CD14-positive monocyte (primary cell): Measurements from ENCODE around the gene VCP. TPM values are rescaled to one million over a fixed set of nuclear protein-coding genes. Genes with fewer than 3 reads are reported as not detected.

ENCODE experiments used
- DNase-seq, 3 donors: peaks; one replicate each; pipeline ENCODE4 v3.0.0-alpha.2; 2011 to 2022
- H2AFZ ChIP-seq: 2 replicates; pipeline ENCODE4 v1.6.0; 2012; ENCODE audit warnings: mild to moderate bottlenecking, low read depth, low read length, inconsistent platforms; ENCODE audit not compliant: insufficient read depth, poor library complexity, severe bottlenecking
- H3K27ac ChIP-seq, 2 donors: 1 replicate in 1 of 2; 2 replicates in 1 of 2; pipeline ENCODE4 v1.5.1; 2012 to 2013; ENCODE audit warnings: low read length in 2 of 2, control low read depth in 1 of 2, inconsistent platforms in 1 of 2, low read depth in 1 of 2, mild to moderate bottlenecking in 1 of 2
- H3K27me3 ChIP-seq, 2 donors: one replicate each; pipeline versions ENCODE4 v1.6.0 to v1.6.1; 2011 to 2013; ENCODE audit warnings: low read length in 2 of 2; ENCODE audit not compliant: control insufficient read depth in 2 of 2, insufficient read depth in 2 of 2
- H3K36me3 ChIP-seq, 2 donors: replicated peaks in 1 of 2; 1 replicate in 1 of 2; 2 replicates in 1 of 2; pipeline versions ENCODE4 v1.5.1 to v1.6.1; 2012 to 2013; ENCODE audit warnings: low read length in 2 of 2, control low read depth in 1 of 2, inconsistent platforms in 1 of 2, mild to moderate bottlenecking in 1 of 2; ENCODE audit not compliant: insufficient read depth in 2 of 2, control insufficient read depth in 1 of 2
- H3K4me1 ChIP-seq, 2 donors: 1 replicate in 1 of 2; 2 replicates in 1 of 2; pipeline versions ENCODE4 v1.5.1 to v1.6.1; 2012 to 2013; ENCODE audit warnings: low read length in 2 of 2, control low read depth in 1 of 2, inconsistent platforms in 1 of 2, mild to moderate bottlenecking in 1 of 2, moderate library complexity in 1 of 2; ENCODE audit not compliant: insufficient read depth in 2 of 2, control insufficient read depth in 1 of 2
- H3K4me2 ChIP-seq: replicated peaks from 2 replicates; pipeline ENCODE3; 2012; ENCODE audit warnings: low read length, moderate library complexity, mild to moderate bottlenecking; ENCODE audit not compliant: poor library complexity, severe bottlenecking; ENCODE audit errors: extremely low read depth
- H3K4me3 ChIP-seq, 3 experiments: fragments of 200-600 bp in 1 of 3; sonication (generic) in 1 of 3; replicated peaks in 1 of 3; 1 replicate in 2 of 3; 2 replicates in 1 of 3; pipeline ENCODE4 v1.5.1; 2011 to 2013; ENCODE audit warnings: low read length in 3 of 3, mild to moderate bottlenecking in 3 of 3, control low read depth in 2 of 3, low read depth in 2 of 3, inconsistent platforms in 1 of 3, moderate library complexity in 1 of 3
- H3K79me2 ChIP-seq: 2 replicates; pipeline ENCODE4 v1.6.0; 2012; ENCODE audit warnings: mild to moderate bottlenecking, control low read depth, inconsistent platforms, low read length, moderate library complexity; ENCODE audit not compliant: insufficient read depth
- H3K9ac ChIP-seq: 2 replicates; pipeline ENCODE4 v1.6.0; 2017; ENCODE audit warnings: low read length, mild to moderate bottlenecking; ENCODE audit not compliant: insufficient read depth, poor library complexity, severe bottlenecking
- H3K9me3 ChIP-seq, 2 donors: replicated peaks in 1 of 2; 1 replicate in 1 of 2; 2 replicates in 1 of 2; pipeline versions ENCODE4 v1.5.1 to v1.6.1; 2012 to 2013; ENCODE audit warnings: low read length in 2 of 2, control low read depth in 1 of 2; ENCODE audit not compliant: control insufficient read depth in 1 of 2, insufficient read depth in 1 of 2
- H4K20me1 ChIP-seq: 2 replicates; pipeline ENCODE4 v1.6.0; 2012; ENCODE audit warnings: mild to moderate bottlenecking, low read length, control low read depth, moderate library complexity; ENCODE audit not compliant: insufficient read depth
- H3K27ac Mint-ChIP-seq, 7 donors: one replicate each; pipeline ENCODE4 v1.8.0; 2020; ENCODE audit warnings: mild to moderate bottlenecking in 7 of 7, mixed read lengths in 7 of 7, moderate library complexity in 6 of 7, inconsistent platforms in 2 of 7
- H3K27me3 Mint-ChIP-seq, 3 donors: one replicate each; pipeline ENCODE4 v1.8.0; 2021 to 2022; ENCODE audit warnings: low read depth in 3 of 3, mild to moderate bottlenecking in 3 of 3, mixed read lengths in 3 of 3, moderate library complexity in 3 of 3, inconsistent platforms in 1 of 3
- H3K36me3 Mint-ChIP-seq, 2 donors: one replicate each; pipeline ENCODE4 v1.8.0; 2020; ENCODE audit warnings: mixed read lengths in 2 of 2, inconsistent platforms in 1 of 2, mild to moderate bottlenecking in 1 of 2
- H3K4me1 Mint-ChIP-seq: one replicate; pipeline ENCODE4 v1.8.0; 2020; ENCODE audit warnings: mild to moderate bottlenecking, mixed read lengths
- H3K4me3 Mint-ChIP-seq, 2 donors: one replicate each; pipeline ENCODE4 v1.8.0; 2020; ENCODE audit warnings: mild to moderate bottlenecking in 2 of 2, mixed read lengths in 2 of 2, moderate library complexity in 1 of 2
- H3K9me3 Mint-ChIP-seq, 7 donors: one replicate each; pipeline ENCODE4 v1.8.0; 2020 to 2022; ENCODE audit warnings: mixed read lengths in 7 of 7, mild to moderate bottlenecking in 6 of 7, moderate library complexity in 6 of 7, inconsistent platforms in 2 of 7
- WGBS: methylation state at CpG from one replicate; pipeline ENCODE4 v1.1.5; 2013; ENCODE audit warnings: missing lambda C conversion rate; ENCODE audit not compliant: insufficient coverage; 5-methylcytosine and 5-hydroxymethylcytosine counted together
- intact Hi-C, 2 donors: fragments of 100-400 bp; cut with micrococcal nuclease; formaldehyde crosslinking; loops; one replicate each; pipeline versions ENCODE4 v1.15.0 to v1.15.1; 2023
- polyA plus RNA-seq, 3 donors: library from polyadenylated mRNA; depleted of rRNA in 1 of 3; unstranded in 2 of 3; stranded (reverse) in 1 of 3; fragments of 300-500 nt in 2 of 3; fragments of >200 nt in 1 of 3; fragmentation: Illumina TruSeq in 2 of 3; gene quantifications; 1 replicate in 2 of 3; 2 replicates in 1 of 3; pipeline ENCODE4 v1.2.3, GENCODE V29; 2012 to 2021
- TF ChIP-seq, protein P1 (sequence below): fragments of 200-600 bp; IDR thresholded peaks from one replicate; pipeline ENCODE4 v1.8.0; 2022; ENCODE audit warnings: antibody characterized with exemption, mild to moderate bottlenecking

Gene VCP
- polyA plus RNA-seq, 3 donors, result 100 to 180 (median 130) TPM

DNA sequence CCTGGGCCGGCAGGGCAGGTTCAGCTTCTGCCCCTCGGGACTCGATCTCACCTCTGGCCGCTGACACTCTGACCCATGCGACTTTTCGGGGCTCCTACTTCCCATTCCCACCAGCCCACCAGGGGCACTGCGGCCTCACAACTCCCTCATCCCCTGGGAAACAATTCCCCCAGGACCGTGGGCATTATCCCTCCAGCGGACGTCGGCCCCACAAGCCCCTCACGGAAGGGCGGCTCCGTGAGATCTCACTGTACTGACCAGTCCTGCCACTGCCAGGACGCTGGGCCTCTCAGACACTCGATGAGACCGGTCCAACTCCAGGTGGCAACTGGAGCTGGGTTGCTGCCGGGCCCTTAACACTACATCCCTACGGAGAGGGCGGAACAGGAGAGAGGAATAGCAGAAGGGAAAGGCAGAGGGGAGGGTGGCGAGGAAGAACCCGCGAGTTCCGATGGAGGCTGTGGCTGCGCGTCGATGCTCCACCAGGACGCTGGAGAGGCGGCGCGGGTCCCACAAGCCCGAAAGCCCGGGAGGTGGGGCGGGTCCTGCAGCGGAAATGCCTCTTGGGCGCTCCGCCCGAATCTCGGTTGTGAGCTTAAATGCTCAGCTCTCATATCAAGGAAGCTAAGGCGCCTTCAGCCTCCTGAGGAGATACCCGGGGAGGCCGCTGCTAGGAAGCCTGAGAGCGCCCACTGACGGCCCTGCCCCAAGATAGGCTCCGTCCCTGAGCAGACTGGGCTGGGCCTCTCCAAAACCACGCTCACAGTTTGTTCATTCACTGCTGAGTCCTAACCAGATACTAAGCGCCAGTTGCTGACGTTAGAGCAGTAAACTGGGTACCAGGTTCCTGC, 36.3 kb downstream of the VCP start:
- H3K36me3 Mint-ChIP-seq, result peaks cover 0 to 6% of the 10 kb centered on the region in 2 donors
- DNase-seq, result no peak
- intact Hi-C loops, result no loop called here

DNA sequence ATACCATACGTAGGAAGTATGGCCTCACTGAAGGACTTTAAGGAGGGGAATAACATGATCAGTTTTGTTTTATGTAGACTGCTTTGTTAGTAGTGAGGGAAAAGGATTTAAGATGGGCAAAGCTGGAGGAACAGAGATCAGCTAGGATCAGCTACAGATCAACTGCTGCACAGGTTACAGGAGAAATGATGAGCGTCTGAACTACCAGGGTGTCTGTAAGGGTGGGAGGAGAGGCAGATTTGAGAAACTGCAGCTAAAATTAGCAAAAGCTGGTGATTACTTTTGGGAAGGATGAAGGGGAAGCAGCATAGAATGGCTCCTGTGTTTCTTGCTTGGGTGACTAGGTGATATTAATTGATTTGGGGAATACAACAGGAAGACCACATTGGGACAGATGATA, 39.3 kb downstream of the VCP start:
- H3K27me3 Mint-ChIP-seq, result peaks cover 0 to 9% (median 2%) of the 10 kb centered on the region in 3 donors
- no peak overlapping the region for H3K4me3 Mint-ChIP-seq
- Histone ChIP-seq H3K27ac (no peak overlapping the region), H3K79me2 (no peaks in the 10 kb centered on the region), H3K9ac (no peak overlapping the region), H3K4me3 (no peak overlapping the region), H3K36me3 (no peaks in the 10 kb centered on the region), H3K9me3 (no peaks in the 10 kb centered on the region), H3K27me3 (no peaks in the 10 kb centered on the region), H2AFZ (no peak overlapping the region), H3K4me2 (no peak overlapping the region), H3K4me1 (peaks cover 5 to 6% of the 10 kb centered on the region in 2 donors), H4K20me1 (no peaks in the 10 kb centered on the region)
- intact Hi-C loops, result no loop called here
- H3K4me1 Mint-ChIP-seq, result peaks cover 17% of the 10 kb centered on the region
- peaks cover 0 to 6% of the 10 kb centered on the region in 2 donors for H3K36me3 Mint-ChIP-seq
- TF ChIP-seq, protein P1, sequence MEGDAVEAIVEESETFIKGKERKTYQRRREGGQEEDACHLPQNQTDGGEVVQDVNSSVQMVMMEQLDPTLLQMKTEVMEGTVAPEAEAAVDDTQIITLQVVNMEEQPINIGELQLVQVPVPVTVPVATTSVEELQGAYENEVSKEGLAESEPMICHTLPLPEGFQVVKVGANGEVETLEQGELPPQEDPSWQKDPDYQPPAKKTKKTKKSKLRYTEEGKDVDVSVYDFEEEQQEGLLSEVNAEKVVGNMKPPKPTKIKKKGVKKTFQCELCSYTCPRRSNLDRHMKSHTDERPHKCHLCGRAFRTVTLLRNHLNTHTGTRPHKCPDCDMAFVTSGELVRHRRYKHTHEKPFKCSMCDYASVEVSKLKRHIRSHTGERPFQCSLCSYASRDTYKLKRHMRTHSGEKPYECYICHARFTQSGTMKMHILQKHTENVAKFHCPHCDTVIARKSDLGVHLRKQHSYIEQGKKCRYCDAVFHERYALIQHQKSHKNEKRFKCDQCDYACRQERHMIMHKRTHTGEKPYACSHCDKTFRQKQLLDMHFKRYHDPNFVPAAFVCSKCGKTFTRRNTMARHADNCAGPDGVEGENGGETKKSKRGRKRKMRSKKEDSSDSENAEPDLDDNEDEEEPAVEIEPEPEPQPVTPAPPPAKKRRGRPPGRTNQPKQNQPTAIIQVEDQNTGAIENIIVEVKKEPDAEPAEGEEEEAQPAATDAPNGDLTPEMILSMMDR, result no peak
- 97% methylated on average over 2 of the region's 2 CpGs for WGBS
- H3K27ac Mint-ChIP-seq, result peak overlapping the region in 2 of 7 donors; percentile 16 to 45
- H3K9me3 Mint-ChIP-seq, result peaks cover 0 to 6% (median 1%) of the 10 kb centered on the region in 7 donors
- no peak for DNase-seq

More for the DNA sequence above, 36.3 kb downstream of the VCP start:
- Histone ChIP-seq H3K4me3 (peak overlapping the region in 1 of 3 experiments; percentile 10), H2AFZ (peak overlapping the region; percentile 29), H3K4me2 (peak overlapping the region; percentile 45), H4K20me1 (no peaks in the 10 kb centered on the region), H3K36me3 (no peaks in the 10 kb centered on the region), H3K27ac (no peak overlapping the region), H3K79me2 (no peaks in the 10 kb centered on the region), H3K27me3 (no peaks in the 10 kb centered on the region), H3K9me3 (no peaks in the 10 kb centered on the region), H3K9ac (no peak overlapping the region), H3K4me1 (peaks cover 5 to 6% of the 10 kb centered on the region in 2 donors)
- WGBS, result 66% methylated on average over 45 of the region's 48 CpGs
- H3K9me3 Mint-ChIP-seq, result peaks cover 0 to 3% (median 1%) of the 10 kb centered on the region in 7 donors
- H3K4me3 Mint-ChIP-seq, result peak overlapping the region; percentile 40 to 70
- peaks cover 16% of the 10 kb centered on the region for H3K4me1 Mint-ChIP-seq
- H3K27me3 Mint-ChIP-seq, result peaks cover 0 to 9% (median 2%) of the 10 kb centered on the region in 3 donors
- TF ChIP-seq, protein P1, result no peak
- peak overlapping the region in 2 of 7 donors; percentile 53 to 64 for H3K27ac Mint-ChIP-seq
